NCI-H2081 (cell line): Measurements from ENCODE around the gene KRT9.

ENCODE experiments used
- DNase-seq, 2 experiments: peaks; one replicate each; lab custom pipeline; 2025; lab: John Stamatoyannopoulos, UW

Gene KRT9

GRCh38 chr17:41530062-41531048, 41.5 kb downstream of the KRT9 start:
- no peak for DNase-seq

DNA sequence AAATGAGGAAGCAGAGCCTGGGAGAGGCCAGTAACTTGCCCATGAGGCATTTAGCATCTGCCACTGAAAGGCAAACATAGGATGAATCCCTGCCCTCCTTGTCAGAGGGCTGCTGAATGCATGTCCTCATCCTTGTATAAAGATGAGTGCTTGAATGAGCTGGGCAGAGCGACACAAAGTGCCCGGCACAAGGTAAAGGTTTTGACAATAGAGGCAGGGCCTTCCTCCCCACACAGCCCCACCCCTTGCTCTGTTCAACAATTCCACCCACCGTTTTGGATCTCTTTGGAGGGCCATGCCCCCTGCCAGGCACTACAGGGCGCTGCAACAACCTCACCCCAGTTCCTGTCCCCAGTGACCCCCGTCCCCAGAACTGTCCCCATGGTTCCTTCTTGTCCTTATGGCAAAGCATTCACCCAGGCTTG, 42.4 kb downstream of the KRT9 start:
- DNase-seq, result peak; percentile 53 to 58

DNA sequence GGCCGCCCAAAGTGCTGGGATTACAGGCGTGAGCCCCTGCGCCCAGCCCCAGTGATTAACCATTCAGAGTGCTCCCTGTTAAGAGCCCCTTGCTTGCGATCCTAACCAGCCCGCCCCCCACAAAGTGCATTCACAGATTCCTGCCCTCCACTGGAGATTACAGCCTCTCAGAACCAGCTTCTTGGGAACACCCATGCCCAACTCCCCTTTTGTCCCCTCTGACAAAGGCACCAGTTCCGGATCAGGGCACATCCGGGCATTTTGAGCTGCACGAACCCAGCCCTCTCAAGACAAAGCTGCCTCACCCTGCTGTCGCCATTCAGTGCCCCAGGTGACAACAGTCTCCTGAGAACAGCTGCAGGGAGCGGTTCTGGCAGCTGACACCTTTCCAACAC, 42.9 kb downstream of the KRT9 start:
- DNase-seq, result peak; percentile 53 to 58

GRCh38 chr17:41527063-41528023, 44.5 kb downstream of the KRT9 start:
- DNase-seq, result peak in 1 of 2 experiments; percentile 58

- no peak for DNase-seq
Observed at GRCh38 chr17:41524261-41524660, 47.6 kb downstream of the KRT9 start.

- no peak for DNase-seq
Observed at GRCh38 chr17:41523787-41524186, 48.1 kb downstream of the KRT9 start.

DNA sequence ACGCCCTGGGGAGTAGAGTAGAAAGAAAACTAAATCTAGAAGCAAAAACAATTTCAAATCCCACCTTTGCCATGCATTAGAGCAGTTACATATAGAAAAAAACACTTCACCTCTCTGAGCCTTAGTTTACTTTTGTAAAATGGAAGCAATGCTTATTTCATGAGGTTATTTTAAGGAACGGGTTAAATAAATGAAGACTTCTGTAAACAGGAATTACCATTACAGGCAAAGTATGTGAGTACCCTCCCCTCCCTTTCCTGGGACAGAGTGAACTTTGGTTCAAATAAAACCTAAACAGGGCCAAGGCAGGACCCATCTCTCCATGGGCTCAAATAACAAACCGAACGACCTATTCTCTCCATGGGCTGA, 48.6 kb downstream of the KRT9 start:
- no peak for DNase-seq

DNA sequence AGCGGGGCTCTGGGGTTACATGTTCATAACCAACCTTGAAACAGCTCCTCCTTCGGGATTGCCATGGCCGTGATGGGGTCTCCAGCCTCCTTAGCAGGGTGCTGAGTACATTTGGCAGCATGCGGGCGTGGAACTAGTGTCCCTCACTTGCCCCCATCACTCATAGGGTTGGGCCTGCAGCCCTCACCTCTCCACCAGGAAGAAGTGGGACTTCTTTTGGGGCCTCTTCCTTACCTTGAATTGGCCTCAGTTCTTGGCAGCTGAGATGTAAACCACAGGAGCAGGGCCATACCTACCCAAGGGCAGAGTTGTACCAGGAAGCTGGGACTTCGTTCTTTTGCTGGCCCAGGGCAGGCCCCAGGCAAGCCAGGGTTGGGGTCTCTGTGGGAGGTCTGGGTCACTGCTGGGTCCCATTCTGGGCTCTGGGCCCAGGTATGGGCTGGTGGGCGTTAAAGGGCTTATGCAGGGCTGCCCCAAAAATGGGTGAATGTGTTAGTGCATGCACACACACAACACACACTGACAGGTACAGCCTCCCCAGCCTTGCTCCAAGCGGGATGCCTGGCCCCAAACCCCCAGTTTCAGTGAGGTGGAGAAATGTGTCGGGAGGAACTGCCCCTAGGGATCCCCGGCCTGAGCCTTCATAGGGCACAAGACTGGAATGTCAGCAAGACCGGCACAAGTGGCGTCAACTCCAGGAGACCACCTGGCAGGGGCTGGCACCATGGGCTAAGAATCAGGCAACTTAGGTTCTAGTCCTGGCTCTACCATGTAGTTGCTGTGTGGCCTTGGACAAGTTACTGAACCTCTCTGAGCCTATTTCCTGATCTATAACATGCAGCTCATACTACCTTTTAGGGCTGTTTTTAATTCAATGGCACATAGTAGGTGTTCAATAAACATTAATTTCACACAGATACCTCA, 49.3 kb downstream of the KRT9 start:
- no peak for DNase-seq

DNA sequence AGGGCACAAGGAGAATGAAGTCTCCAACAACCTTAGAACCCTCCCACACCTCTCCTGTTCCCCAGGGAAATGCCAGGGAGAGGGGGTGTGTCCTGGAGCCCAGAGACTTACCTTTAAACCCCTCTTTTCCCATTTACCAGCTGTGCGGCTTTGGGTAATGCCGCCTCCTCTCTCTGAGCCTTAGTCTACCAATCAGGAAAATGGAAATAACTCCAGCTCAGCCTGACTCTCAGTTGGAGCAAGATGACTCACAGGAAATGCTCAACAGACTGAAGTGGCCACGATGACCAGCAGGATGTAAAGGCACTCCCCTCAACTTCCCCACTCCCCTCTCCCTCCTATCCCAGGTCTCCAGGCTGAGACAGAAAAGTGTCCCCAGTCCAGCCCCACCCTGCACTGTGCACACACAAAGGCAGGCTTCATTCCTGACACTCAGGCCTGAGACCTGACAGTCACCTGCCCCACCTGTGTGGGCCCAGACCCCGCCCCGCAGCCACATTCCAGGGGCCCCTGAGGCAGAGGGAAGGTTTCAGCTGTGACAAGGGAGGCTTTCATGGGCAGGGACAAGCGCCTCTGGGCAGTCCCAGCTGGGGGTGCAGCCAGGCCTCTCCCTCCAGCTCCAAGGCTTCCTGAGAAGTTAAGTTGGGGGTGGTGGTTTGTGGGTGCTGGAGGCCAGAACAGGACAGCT, 50.1 kb downstream of the KRT9 start:
- DNase-seq, result peak in 1 of 2 experiments; percentile 28

DNA sequence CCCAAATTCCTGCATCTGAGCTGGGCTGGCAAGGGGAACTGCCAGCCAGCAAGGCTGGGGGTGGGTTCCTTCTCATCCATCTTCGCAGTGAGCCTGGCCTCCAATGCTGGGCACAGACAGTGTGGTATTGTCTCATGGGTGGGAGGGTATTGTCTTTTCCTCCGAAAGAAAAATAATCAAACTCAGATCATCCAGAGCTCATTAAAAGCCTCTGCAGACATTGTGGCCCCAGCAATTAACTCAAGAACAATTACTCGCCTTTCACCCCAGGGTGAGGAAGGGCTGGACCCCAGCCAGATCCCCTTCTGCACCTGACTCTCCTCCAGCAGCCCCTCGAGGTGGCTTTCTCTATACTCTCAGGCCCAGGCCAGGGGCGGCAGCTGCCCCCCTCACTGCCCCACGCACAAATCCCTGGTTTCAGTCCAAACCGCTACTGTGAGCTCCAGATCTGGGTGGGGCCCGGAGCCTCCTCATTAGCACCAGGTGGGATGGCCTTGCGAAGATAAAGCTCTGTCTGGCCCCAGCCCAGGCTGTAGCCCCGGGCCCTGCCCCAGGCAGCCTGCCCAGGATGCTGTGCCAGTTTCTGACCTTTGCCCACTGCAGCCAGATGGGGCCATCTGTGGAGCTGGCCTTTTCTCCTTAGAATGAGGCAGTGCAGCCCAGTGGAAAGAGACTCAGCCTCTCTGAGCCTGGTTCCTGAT, 50.9 kb downstream of the KRT9 start:
- peak; percentile 61 to 89 for DNase-seq

DNA sequence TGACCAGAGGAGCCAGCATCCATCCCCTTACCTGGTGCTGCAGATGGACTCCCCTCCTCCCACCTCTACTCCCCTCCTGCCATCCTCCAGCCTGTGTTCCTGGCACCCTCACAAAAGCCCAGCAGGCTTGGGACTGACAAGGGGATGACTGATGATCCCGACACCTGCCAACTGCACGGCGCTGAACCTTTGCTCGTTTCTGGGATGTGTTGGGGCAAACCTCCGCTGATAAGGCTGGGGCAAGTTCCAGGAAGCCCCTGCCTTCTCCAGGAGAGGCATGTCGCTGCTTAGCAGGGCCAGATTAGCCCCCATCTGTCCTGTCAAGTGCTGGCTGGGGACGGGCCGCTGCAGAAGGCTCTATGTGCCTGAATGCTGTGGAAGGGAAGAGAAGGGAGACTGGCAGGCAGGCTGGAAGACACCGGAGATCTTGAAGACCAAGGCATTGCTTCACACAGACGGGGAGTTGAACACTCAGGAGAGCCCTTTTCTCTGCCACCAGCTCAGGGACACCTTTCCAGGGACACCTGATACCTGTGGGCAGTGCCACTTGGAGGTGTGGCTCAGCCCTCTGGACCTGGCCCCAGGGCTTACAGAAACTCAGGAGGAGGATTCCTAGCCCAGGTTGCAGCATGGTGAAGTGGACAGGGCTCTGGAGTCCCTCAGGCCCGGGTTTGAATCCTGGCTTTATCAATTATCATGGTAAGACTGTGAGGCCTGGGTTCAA, 52.2 kb downstream of the KRT9 start:
- DNase-seq, result peak; percentile 94 to 97

- DNase-seq, result peak; percentile 75 to 91
Observed at GRCh38 chr17:41518789-41519449, 52.9 kb downstream of the KRT9 start, which contains the start of gene KRT15. Gene KRT15, minus strand, starts transcription at chr17:41518890. Its CDS starts 63 bp downstream, at chr17:41518827.

DNA sequence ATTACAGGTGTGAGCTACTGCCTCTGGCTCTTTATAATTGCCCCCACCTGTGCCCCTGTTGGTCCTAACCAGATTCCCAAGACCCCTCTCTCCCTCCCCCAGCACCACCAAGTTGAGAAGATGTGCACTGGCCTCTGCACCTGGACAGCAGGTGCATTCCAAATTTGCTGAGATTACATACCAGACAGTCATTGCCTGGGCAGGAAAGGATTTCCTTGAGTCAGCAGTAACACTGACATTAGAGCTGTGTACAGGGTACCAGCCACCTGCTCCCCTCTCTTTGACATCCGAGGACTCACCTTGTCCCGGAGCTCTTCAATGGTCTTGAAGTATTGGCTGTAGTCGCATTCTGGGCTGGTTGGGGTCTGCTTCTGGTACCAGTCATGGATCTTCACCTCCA, 53.8 kb downstream of the KRT9 start:
- DNase-seq, result peak in 1 of 2 experiments; percentile 36

DNA sequence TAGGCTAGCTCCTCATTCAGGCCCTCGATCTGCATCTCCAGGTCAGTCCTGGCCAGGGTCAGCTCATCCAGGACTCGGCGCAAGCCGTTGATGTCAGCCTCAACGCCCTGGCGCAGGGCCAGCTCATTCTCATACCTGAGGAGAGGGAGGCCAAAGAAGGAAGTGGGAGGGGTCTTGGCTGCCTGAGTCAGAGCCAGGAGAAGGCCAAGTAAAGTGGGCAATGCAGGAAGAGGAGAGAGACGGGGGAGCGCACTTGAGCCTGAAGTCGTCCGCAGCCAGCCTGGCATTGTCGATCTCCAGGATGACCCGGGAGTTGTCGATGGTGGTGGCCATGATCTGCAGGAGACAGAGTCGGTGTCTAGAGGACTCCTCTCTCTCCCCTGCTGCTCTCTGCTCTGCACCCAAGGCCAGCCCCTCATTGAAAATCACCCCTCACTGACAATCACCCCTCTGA, 55.0 kb downstream of the KRT9 start:
- no peak for DNase-seq

DNA sequence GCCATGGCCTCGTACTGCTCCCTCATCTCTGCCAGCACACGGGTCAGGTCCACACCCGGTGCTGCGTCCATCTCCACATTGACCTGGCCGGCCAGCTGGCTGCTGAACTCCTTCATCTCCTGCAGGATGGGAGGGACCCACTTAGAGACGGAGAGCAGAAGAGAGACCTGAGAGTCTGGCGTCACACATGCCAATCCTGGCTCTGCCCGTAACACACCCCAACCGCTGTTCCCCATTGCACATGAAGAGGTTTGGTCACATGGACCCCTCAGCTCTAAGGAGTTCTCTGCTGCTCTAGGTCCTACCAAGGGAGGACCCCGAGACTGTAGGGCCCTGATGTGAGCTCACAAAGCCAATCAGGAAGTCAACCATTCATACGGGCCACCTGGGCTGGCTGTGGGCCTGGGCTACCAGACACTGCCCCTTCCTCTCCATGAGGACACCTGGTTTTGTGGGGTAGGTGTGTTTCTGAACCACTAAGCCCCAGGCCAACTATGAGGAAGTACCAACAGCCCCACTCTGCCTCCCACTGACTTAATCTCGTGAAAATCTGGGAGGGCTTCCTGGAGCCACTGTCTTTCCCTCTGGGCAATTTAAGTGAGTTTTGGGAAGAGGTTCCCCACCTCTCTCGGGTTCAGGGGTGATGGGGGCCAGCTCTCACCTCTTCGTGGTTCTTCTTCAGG, 55.6 kb downstream of the KRT9 start:
- no peak for DNase-seq
